Erythroblast (primary cell): ENCODE measurements around the gene GSTA5.
"Not testable (repeated sequence)": the region's sequence is repeated elsewhere in the genome, so short reads cannot be mapped to it uniquely, and the experiment has no call there.

Experiments
- GATA1 ChIP-seq: IDR thresholded peaks from 2 replicates; pipeline ENCODE4 v1.6.1; 2011; ENCODE audit warnings: low read depth, mild to moderate bottlenecking, control low read depth, low read length, moderate library complexity
- POLR2A ChIP-seq: IDR thresholded peaks from 2 replicates; pipeline ENCODE4 v1.6.1; 2011; ENCODE audit warnings: mild to moderate bottlenecking, low read length

GRCh38 chr6:52827073-52827783 is 13.4 kb downstream of the GSTA5 start:
- TF ChIP-seq POLR2A, GATA1: not testable (repeated sequence)
